Cardiac septum (tissue), 1 donor: ENCODE data around the gene CDC42BPG. TPM values are rescaled to one million over a fixed set of nuclear protein-coding genes. Genes with fewer than 3 reads are reported as not detected.

ENCODE experiments used
- DNase-seq: peaks from one replicate; pipeline ENCODE4 v3.0.0-alpha.2; 2020; ENCODE audit warnings: low spot score
- intact Hi-C: fragments of 100-400 bp; cut with DNase I; formaldehyde crosslinking; loops from one replicate; pipeline ENCODE4 v1.14.0; 2022
- total RNA-seq: library from RNA; stranded (reverse); fragmentation: NEBNext Ultra II Directional; extraction: Animal tissue kit (Norgen Biotek cat#: 25700); gene quantifications from one replicate; pipeline ENCODE4 v1.2.1, GENCODE V29; 2021
- donor health status: DM: no; HTN: no; CAD: no.

The CDC42BPG gene
- total RNA-seq, 1 donor from 2014 or later: 1.2 TPM

DNA sequence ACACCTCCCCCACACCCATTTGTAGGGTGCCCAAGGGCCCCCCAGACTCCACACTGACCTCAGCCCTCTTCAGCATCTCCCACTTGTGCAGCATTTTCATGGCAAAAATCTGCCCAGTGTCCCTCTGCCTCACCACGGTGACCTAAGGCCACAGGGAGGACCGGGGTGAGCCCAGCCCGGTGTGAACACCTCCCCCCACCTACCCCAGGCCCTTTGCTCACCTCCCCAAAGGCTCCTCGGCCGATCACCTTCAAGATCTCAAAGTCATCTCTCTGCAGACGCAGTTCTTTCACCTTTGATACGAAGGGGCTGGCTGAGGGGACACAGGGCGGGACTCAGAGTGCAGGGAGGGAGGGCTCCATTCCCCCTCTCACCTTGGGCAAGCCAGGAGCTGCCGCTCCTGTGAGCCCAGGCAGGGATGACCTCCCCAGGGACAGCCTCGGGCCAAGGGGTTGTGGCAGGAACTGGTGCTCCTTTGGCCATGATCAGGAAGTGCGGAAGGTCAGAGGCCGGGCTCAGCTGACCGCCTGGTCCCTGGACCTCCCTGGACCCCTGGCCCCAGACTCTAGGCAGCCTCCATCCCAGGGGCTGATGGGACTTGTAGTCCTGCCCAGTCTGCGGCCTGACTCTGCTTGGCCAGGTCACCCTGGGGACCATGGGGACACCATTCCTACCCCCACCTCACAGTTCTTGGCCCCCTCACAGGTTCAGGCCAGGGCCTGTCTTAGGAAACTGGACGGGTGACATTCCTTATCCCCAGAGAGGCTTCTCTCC is 2.7 kb downstream of the CDC42BPG start:
- intact Hi-C loops: loop anchor here (10.0 kb wide), 1 partner anchor 233 kb away; no protein-coding TSS in a partner anchor
- no peak for DNase-seq

GRCh38 chr11:64839887-64840782 is 4.3 kb downstream of the CDC42BPG start:
- DNase-seq: no peak
- intact Hi-C loops: loop anchor here (10.0 kb wide), 1 partner anchor 235 kb away; no protein-coding TSS in a partner anchor

- intact Hi-C loops: no loop called here
- no peak for DNase-seq
These were observed 5.1 kb downstream of the CDC42BPG start for GRCh38 chr11:64839335-64839734.

GRCh38 chr11:64838600-64839334 is 5.7 kb downstream of the CDC42BPG start:
- intact Hi-C loops: no loop called here

GRCh38 chr11:64837887-64838351 is 6.5 kb downstream of the CDC42BPG start:
- DNase-seq: no peak
- intact Hi-C loops: no loop called here

More at GRCh38 chr11:64838600-64839334, 5.7 kb downstream of the CDC42BPG start:
- no peak for DNase-seq

DNA sequence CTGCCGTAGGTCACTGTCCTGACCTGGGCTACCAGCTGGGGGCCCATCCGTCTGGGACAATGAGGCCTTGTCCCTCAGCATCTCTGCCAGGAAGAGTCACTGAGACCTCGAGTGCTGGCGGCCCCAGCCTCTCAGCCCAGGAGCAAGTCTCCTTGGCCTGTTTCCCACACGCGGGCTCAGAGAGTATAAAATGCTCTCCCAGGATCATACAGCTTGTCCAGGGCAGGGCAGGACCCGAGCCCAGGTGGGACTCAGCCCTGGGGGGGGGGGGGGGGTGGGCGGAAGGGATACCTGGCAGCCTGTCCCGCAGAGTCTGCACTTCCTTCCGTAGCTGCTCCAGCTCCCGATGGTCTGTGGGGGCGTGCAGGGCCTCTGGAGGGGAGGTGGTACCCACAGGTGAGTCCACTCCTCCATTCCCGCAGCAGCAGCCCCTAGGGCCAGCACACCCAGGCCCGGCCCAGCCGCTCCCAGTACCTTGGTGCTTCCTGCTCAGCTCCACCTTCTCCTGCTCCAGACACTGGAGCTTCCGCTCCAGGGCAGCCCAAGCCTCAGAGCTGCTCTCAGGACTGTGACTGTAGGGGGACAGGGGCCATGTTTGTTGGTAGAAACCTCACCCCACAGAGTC is 7.9 kb downstream of the CDC42BPG start:
- no peak for DNase-seq
- intact Hi-C loops: no loop called here

GRCh38 chr11:64835616-64836447 is 8.6 kb downstream of the CDC42BPG start:
- intact Hi-C loops: no loop called here
- no peak for DNase-seq

DNA sequence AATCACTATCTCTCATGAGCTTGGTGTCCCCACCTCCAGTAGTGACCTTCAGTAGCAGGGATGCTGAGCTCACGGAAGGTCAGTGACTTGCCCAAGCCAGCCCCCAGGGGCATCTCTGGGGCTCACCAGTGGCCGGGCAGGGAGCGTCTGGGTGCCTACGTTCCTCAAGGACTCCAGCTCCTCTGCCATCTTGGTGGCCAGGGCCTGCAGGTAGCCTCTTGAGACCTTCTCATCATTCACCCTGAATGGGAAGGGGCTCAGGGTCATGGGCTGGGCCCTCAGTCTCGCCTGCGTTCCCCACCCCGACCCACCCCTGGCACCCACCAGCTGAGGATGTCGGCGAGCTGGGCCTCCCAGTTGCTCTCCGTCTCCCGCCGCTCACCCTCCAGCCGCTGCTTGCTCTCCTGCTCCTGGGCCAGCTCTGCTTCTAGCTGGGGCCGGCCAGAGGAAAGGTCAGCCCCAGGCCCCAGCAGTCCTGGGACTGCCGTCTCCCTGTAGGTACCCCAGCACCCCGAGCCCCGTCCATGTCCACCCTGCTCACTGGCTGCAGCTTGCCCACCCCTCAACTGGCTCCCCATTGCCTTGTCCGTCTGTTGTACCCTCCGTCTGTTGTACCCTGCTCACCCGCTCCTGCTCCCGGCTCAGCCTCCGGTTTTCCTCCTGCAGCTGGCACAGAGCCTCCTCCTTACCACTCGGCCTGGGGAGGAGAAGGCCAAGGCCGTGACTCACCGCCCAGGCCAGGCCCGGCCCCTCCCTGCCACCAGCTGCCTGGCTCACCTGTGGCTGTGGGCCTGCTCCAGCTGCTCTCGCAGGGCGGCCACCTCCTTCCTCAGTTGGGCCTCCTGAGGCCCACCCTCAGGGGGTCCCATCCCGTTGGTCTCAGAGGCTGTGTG is 9.5 kb downstream of the CDC42BPG start:
- DNase-seq: no peak
- intact Hi-C loops: no loop called here

DNA sequence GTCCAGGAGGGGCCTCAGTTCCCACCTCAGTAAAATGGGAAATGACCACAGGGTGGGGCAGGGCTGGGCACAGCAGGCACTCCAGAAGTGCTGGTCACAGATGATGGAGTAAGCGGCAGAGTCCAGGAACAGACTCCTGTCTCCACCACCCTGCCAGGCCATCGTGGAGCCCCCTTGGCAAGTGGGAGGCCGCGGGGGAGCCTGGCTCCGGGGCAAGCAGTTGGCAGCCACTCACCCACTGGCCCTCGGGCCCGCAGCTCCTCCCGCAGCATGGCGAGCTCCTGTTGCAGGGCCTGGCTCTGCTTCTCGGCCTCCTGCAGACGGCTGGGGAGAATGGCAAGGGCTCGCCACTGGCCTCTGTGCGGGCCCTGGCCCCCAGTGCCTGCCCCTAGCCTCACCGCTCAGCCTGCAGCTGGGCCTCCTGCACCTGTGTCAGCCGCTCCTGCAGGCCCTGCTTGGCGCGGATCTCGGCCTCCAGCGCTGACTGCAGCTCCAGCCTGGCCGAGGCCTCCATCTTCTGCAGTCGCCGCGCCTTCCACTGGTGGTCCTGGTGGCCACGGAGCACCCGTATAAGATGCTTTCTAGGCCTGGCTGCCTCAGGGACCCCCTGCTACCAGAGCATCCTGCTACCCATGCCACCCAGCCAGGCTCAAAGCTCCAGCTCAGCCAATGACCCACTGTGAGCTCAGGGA is 10.3 kb downstream of the CDC42BPG start:
- intact Hi-C loops: no loop called here
- no peak for DNase-seq

GRCh38 chr11:64833509-64833908 is 10.9 kb downstream of the CDC42BPG start:
- intact Hi-C loops: no loop called here
- no peak for DNase-seq

GRCh38 chr11:64833198-64833502 is 11.3 kb downstream of the CDC42BPG start:
- intact Hi-C loops: no loop called here
- no peak for DNase-seq

- no peak for DNase-seq
- intact Hi-C loops: no loop called here
These were observed 11.8 kb downstream of the CDC42BPG start for GRCh38 chr11:64832467-64833197.

GRCh38 chr11:64831411-64831891 is 13.0 kb downstream of the CDC42BPG start:
- DNase-seq: no peak
- intact Hi-C loops: no loop called here

DNA sequence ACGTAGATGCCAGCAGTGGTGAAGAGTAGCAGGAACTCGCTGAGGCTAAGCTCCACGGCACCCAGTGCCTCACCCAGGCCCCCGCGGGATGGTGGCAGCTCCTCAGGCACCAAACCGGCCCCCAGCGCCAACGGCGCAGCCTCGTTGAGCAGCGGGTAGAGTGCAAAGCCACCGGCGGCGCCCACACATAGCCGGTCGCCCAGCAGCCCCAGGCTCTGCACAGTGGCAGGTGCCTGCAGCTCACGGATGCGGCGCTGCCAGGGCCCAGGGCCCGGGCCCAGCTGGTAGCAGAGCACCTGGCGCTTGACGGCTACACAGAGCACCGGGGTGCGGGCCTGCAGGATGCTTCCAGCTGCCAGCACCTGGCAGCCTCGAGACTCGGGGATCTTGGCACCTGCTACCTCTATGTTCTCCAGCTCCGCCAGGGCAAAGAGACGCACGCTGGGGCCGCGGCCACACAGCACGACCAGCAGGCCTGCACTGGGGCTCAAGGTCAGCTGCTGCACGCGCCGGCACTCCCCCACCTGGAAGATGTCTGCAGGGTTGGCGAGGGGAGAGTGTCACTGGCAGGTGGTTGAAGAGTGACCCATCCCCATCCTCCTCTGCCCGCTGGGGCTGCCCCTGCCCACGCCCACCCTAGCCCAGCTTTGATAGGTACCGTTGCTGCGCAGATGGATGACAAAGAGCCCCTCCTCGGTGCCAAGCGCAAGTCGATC is 14.8 kb downstream of the CDC42BPG start:
- no peak for DNase-seq
- intact Hi-C loops: no loop called here

GRCh38 chr11:64827451-64827839 is 17.0 kb downstream of the CDC42BPG start:
- no peak for DNase-seq
- intact Hi-C loops: no loop called here
